HepG2 (cell line): ENCODE data around the gene KSR1. TPM values are rescaled to one million over a fixed set of nuclear protein-coding genes. Genes with fewer than 3 reads are reported as not detected.

Experiments
- CREB3 ChIP-seq: sonication (generic); formaldehyde crosslinking; IDR thresholded peaks from 2 replicates; pipeline ENCODE4 v1.5.0; 2020; ENCODE audit warnings: missing genetic modification reagents
- DNMT1 ChIP-seq: sonication (generic); formaldehyde crosslinking; IDR thresholded peaks from 2 replicates; pipeline ENCODE4 v1.5.1; 2020; ENCODE audit warnings: mild to moderate bottlenecking, missing genetic modification reagents
- KLF16 ChIP-seq, 2 experiments: sonication (generic) in 1 of 2; formaldehyde crosslinking in 1 of 2; IDR thresholded peaks; 2 replicates each; pipeline versions ENCODE4 v1.6.1 to v1.8.0; 2016 to 2023; ENCODE audit warnings: missing genetic modification reagents in 2 of 2, missing compliant biosample characterization in 1 of 2
- MAZ ChIP-seq, 2 experiments: sonication (generic) in 1 of 2; formaldehyde crosslinking in 1 of 2; IDR thresholded peaks; 2 replicates each; pipeline versions ENCODE4 v1.5.0 to v1.6.1; 2012 to 2020; ENCODE audit warnings: low read depth in 2 of 2, mild to moderate bottlenecking in 2 of 2, borderline replicate concordance in 1 of 2, improper control_type of control experiment in 1 of 2, low read length in 1 of 2, missing genetic modification reagents in 1 of 2, moderate library complexity in 1 of 2
- MTA3 ChIP-seq: sonication (generic); formaldehyde crosslinking; IDR thresholded peaks from 2 replicates; pipeline ENCODE4 v1.4.0; 2020; ENCODE audit warnings: missing genetic modification reagents
- NBN ChIP-seq: fragments of 450-650 bp; conservative IDR thresholded peaks from 2 replicates; pipeline ENCODE4 v1.6.1; 2017
- NR2F6 ChIP-seq, 2 experiments: IDR thresholded peaks; 2 replicates each; pipeline ENCODE4 v1.6.1; 2016; ENCODE audit warnings: antibody characterized with exemption in 1 of 2, mild to moderate bottlenecking in 1 of 2
- POGZ ChIP-seq: sonication (generic); formaldehyde crosslinking; IDR thresholded peaks from 2 replicates; pipeline ENCODE4 v1.4.0; 2020; ENCODE audit warnings: mild to moderate bottlenecking, missing genetic modification reagents
- REPIN1 ChIP-seq: sonication (generic); formaldehyde crosslinking; IDR thresholded peaks from 2 replicates; pipeline ENCODE4 v1.8.0; 2022; ENCODE audit warnings: missing genetic modification reagents, low read depth, mild to moderate bottlenecking, borderline replicate concordance
- TFAP4 ChIP-seq: sonication (generic); IDR thresholded peaks from 2 replicates; pipeline ENCODE4 v1.6.1; 2016; ENCODE audit warnings: low read depth, borderline replicate concordance
- YEATS2 ChIP-seq: sonication (generic); formaldehyde crosslinking; IDR thresholded peaks from 2 replicates; pipeline ENCODE4 v1.4.0; 2020; ENCODE audit warnings: missing genetic modification reagents, borderline replicate concordance
- ZBTB4 ChIP-seq: sonication (generic); formaldehyde crosslinking; IDR thresholded peaks from 2 replicates; pipeline ENCODE4 v1.4.0; 2020; ENCODE audit warnings: missing genetic modification reagents, mild to moderate bottlenecking, borderline replicate concordance
- ZNF576 ChIP-seq: sonication (generic); formaldehyde crosslinking; IDR thresholded peaks from 2 replicates; pipeline ENCODE4 v1.4.0; 2020; ENCODE audit warnings: mild to moderate bottlenecking, missing genetic modification reagents
- ZNF737 ChIP-seq: sonication (generic); formaldehyde crosslinking; IDR thresholded peaks from 2 replicates; pipeline ENCODE4 v1.5.0; 2020; ENCODE audit warnings: missing genetic modification reagents, mild to moderate bottlenecking, borderline replicate concordance
- ZNF780A ChIP-seq: sonication (generic); formaldehyde crosslinking; IDR thresholded peaks from 2 replicates; pipeline ENCODE4 v1.8.0; 2022; ENCODE audit warnings: mild to moderate bottlenecking, missing genetic modification reagents, moderate library complexity
- polyA plus RNA-seq, 8 experiments: library from polyadenylated mRNA; depleted of rRNA in 3 of 8; stranded (reverse) in 7 of 8; unstranded in 1 of 8; fragments of >200 nt; fragmentation: Illumina TruSeq in 4 of 8; extraction: Trizol in 4 of 8; gene quantifications; 2 replicates each; pipeline versions ENCODE4 v1.2.1 to v1.2.3, GENCODE V29; 2011 to 2016; ENCODE audit warnings: low read depth in 4 of 8, missing spikeins in 1 of 8, mixed read lengths in 1 of 8; ENCODE audit not compliant: insufficient read depth in 1 of 8
- total RNA-seq, 5 experiments: library from RNA; depleted of rRNA; stranded (reverse); fragments of >200 nt; fragmentation: Illumina TruSeq; extraction: Trizol; gene quantifications; 2 replicates each; pipeline ENCODE4 v1.2.3, GENCODE V29; 2016; ENCODE audit warnings: low read depth in 1 of 5

The KSR1 gene
- total and polyA plus RNA-seq, 2 of the 13 experiments (the other 11 are each of a cell fraction or from before 2014, with no cell fraction given): 10.1 to 16.6 TPM

- no peak for TF ChIP-seq ZBTB4
- TF ChIP-seq YEATS2 (CRISPR knock-in tag): no peak
- TF ChIP-seq NBN: no peak
- TF ChIP-seq DNMT1: no peak
- no peak for TF ChIP-seq POGZ (CRISPR knock-in tag)
- TF ChIP-seq ZNF780A (CRISPR knock-in tag): no peak
- peak in 1 of 2 experiments; percentile 49; a peak in 1 of 4 replicates for TF ChIP-seq KLF16 (CRISPR knock-in tag; IDR thresholded peaks at IDR 0.05)
- no peak for TF ChIP-seq ZNF737
- peak; percentile 26; the same call in 1 of the 2 replicates for TF ChIP-seq TFAP4
- no peak for TF ChIP-seq ZNF576 (CRISPR knock-in tag)
- TF ChIP-seq CREB3 (CRISPR knock-in tag): no peak
- TF ChIP-seq NR2F6 (IDR thresholded peaks at IDR 0.05): no peak
- no peak for TF ChIP-seq NR2F6 (CRISPR knock-in tag; IDR thresholded peaks at IDR 0.05)
- TF ChIP-seq MTA3 (CRISPR knock-in tag): no peak
- TF ChIP-seq REPIN1 (CRISPR knock-in tag): no peak
- no peak for TF ChIP-seq MAZ (IDR thresholded peaks at IDR 0.05; ENCODE audit: borderline replicate concordance, low read depth, low read length)
- TF ChIP-seq MAZ (CRISPR knock-in tag; IDR thresholded peaks at IDR 0.05; ENCODE audit: low read depth): no peak
Measured at GRCh38 chr17:27496437-27496943, 40.2 kb downstream of the KSR1 start (continued).
